ENCODE measurements around the gene SMIM23. TPM values are rescaled to one million over a fixed set of nuclear protein-coding genes. Genes with fewer than 3 reads are reported as not detected.

SMIM23 gene
- total RNA-seq, 4 donors from 2014 or later = not detected

DNA sequence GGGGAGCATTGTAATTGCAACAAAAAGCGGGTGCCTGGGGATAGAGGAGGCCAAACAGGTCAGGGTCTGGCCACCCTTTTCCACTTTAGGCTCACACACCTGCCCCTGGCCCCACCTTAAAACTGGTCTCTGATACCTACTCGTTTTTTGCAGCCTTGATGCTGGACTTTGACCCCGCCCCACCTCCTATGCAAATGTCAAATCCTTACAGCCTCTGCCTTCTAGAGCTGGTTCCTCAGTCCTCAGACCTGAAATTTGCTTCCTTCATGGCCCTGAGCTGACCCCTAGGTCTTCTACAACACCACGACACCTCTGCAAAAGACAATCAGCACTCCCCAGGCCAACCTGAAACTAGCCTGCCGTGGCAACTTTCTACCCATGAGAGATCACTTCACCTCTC lies 37.7 kb downstream of the SMIM23 start:
- Histone ChIP-seq H3K4me1 (peaks cover 0 to 6% (median 2%) of the 10 kb centered on the region in 4 donors), H3K9me3 (no peaks in the 10 kb centered on the region), H3K36me3 (no peaks in the 10 kb centered on the region), H3K27ac (peak overlapping the region in 3 of 4 donors; percentile 20 to 41 (median 33)), H3K27me3 (no peaks in the 10 kb centered on the region), H3K4me3 (no peak overlapping the region)
- DNase-seq = peak; percentile 83
- intact Hi-C loops (cut with DNase I; ENCODE audit: low total_unique reads) = loop anchor here (5.0 kb wide), 1 partner anchor 696 kb away; no protein-coding TSS in a partner anchor
- TF ChIP-seq POLR2AphosphoS5 (IDR thresholded peaks at IDR 0.05) = no peak
- WGBS, 2 donors (ENCODE audit: low coverage in 1 of 2) = 20 to 46% methylated on average over 4 to 5 of the region's 5 CpGs
- in situ Hi-C loops (cut with MboI; ENCODE audit: low pct_ligation_motif_present in 1 of 4, low pct_unique_long_range_greater_than_20kb in 1 of 4, low sequenced_read_pairs in 3 of 4) = no loop called here

- Histone ChIP-seq H3K27ac (no peak overlapping the region), H3K36me3 (no peaks in the 10 kb centered on the region), H3K4me3 (no peak overlapping the region), H3K27me3 (no peaks in the 10 kb centered on the region), H3K9me3 (no peaks in the 10 kb centered on the region), H3K4me1 (peaks cover 0 to 6% (median 2%) of the 10 kb centered on the region in 4 donors)
- no peak for DNase-seq
- 92% methylated on average over 3 of the region's 3 CpGs; no CpG with 5 or more reads in 1 of the 2 donors for WGBS, 2 donors (ENCODE audit: low coverage in 1 of 2)
- in situ Hi-C loops (cut with MboI; ENCODE audit: low pct_ligation_motif_present in 1 of 4, low pct_unique_long_range_greater_than_20kb in 1 of 4, low sequenced_read_pairs in 3 of 4) (no loop called here), intact Hi-C loops (cut with DNase I; ENCODE audit: low total_unique reads) (no loop called here)
- no peak for TF ChIP-seq POLR2A (IDR thresholded peaks at IDR 0.05)
- TF ChIP-seq, protein P1, sequence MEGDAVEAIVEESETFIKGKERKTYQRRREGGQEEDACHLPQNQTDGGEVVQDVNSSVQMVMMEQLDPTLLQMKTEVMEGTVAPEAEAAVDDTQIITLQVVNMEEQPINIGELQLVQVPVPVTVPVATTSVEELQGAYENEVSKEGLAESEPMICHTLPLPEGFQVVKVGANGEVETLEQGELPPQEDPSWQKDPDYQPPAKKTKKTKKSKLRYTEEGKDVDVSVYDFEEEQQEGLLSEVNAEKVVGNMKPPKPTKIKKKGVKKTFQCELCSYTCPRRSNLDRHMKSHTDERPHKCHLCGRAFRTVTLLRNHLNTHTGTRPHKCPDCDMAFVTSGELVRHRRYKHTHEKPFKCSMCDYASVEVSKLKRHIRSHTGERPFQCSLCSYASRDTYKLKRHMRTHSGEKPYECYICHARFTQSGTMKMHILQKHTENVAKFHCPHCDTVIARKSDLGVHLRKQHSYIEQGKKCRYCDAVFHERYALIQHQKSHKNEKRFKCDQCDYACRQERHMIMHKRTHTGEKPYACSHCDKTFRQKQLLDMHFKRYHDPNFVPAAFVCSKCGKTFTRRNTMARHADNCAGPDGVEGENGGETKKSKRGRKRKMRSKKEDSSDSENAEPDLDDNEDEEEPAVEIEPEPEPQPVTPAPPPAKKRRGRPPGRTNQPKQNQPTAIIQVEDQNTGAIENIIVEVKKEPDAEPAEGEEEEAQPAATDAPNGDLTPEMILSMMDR (IDR thresholded peaks at IDR 0.05) = no peak
- no peak for TF ChIP-seq POLR2AphosphoS5 (IDR thresholded peaks at IDR 0.05)
- no peak for TF ChIP-seq EP300 (IDR thresholded peaks at IDR 0.05; ENCODE audit: low read depth)
Observed at GRCh38 chr5:171825051-171825450, 39.4 kb downstream of the SMIM23 start.

DNA sequence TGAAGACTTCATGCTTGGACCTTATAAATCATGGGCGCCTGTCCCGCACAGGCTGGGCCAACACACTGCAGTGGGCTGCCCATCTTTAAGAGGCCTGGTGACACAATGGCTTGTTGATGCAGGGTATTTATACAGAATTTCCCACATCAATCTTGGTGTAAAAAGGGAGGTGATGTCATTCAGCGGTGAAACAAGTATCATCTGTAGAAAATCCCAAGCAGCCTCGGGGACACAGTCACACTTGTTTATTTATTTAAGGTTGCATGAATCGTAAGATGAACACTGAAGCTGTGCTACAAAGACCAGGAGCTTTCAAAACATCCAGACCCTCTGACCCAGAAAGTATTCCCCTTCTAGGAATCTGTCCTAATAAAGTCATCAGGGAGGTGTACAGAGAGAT lies 40.5 kb downstream of the SMIM23 start:
- WGBS, 2 donors (ENCODE audit: low coverage in 1 of 2) = 81 to 83% methylated on average over 5 of the region's 5 CpGs

DNA sequence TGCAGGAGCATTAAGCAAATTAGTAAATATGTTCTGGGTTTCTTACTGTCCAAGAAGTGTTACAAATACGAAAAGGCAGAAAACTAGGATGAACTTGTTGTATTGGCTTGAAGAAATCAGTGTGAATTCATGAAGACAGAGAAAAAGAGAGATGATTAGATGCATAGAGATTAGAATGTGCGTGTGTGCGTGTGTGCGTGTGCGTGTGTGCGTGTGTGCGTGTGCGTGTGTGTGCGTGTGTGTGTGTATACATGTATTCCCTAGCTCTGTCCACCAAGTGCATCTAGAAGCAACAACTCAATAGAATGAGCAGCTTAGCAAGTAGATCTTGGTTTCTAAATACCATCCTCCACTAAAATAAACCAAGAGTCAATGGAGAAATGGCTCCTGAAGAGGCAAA lies 41.5 kb downstream of the SMIM23 start:
- in situ Hi-C loops (cut with MboI; ENCODE audit: low pct_ligation_motif_present in 1 of 4, low pct_unique_long_range_greater_than_20kb in 1 of 4, low sequenced_read_pairs in 3 of 4) (no loop called here), intact Hi-C loops (cut with DNase I; ENCODE audit: low total_unique reads) (no loop called here)
- WGBS, 2 donors (ENCODE audit: low coverage in 1 of 2) = 90 to 93% methylated on average over 6 to 9 of the region's 9 CpGs

More for the DNA sequence above, 40.5 kb downstream of the SMIM23 start:
- H3K4me3 ChIP-seq = no peak overlapping the region
- H3K4me1 ChIP-seq = peaks cover 0 to 6% (median 2%) of the 10 kb centered on the region in 4 donors
- no peak for DNase-seq
- no peak overlapping the region for H3K27ac ChIP-seq
- in situ Hi-C loops (cut with MboI; ENCODE audit: low pct_ligation_motif_present in 1 of 4, low pct_unique_long_range_greater_than_20kb in 1 of 4, low sequenced_read_pairs in 3 of 4) (no loop called here), intact Hi-C loops (cut with DNase I; ENCODE audit: low total_unique reads) (no loop called here)
- no peak for TF ChIP-seq EP300 (IDR thresholded peaks at IDR 0.05; ENCODE audit: low read depth)
- TF ChIP-seq POLR2AphosphoS5 (IDR thresholded peaks at IDR 0.05) = no peak
- TF ChIP-seq POLR2A (IDR thresholded peaks at IDR 0.05) = no peak
- TF ChIP-seq, protein P1 (IDR thresholded peaks at IDR 0.05) = no peak
- no peaks in the 10 kb centered on the region for H3K36me3 ChIP-seq
- H3K9me3 ChIP-seq = no peaks in the 10 kb centered on the region
- H3K27me3 ChIP-seq = no peaks in the 10 kb centered on the region

More for the DNA sequence above, 41.5 kb downstream of the SMIM23 start:
- no peaks in the 10 kb centered on the region for H3K36me3 ChIP-seq
- H3K9me3 ChIP-seq = no peaks in the 10 kb centered on the region
- no peaks in the 10 kb centered on the region for H3K27me3 ChIP-seq
- no peak overlapping the region for H3K27ac ChIP-seq
- TF ChIP-seq EP300 (IDR thresholded peaks at IDR 0.05; ENCODE audit: low read depth) (no peak), POLR2A (IDR thresholded peaks at IDR 0.05) (no peak), POLR2AphosphoS5 (IDR thresholded peaks at IDR 0.05) (no peak)
- TF ChIP-seq, protein P1 (IDR thresholded peaks at IDR 0.05) = no peak
- peaks cover 0 to 6% (median 2%) of the 10 kb centered on the region in 4 donors for H3K4me1 ChIP-seq
- no peak overlapping the region for H3K4me3 ChIP-seq
- DNase-seq = no peak
